ENCODE data around the gene PXK.
A peak's percentile ranks its signal among the peaks of the same experiment; 100 is the strongest.
"Not testable (repeated sequence)": the region's sequence is repeated elsewhere in the genome, so short reads cannot be mapped to it uniquely, and the experiment has no call there.

Gene PXK

DNA sequence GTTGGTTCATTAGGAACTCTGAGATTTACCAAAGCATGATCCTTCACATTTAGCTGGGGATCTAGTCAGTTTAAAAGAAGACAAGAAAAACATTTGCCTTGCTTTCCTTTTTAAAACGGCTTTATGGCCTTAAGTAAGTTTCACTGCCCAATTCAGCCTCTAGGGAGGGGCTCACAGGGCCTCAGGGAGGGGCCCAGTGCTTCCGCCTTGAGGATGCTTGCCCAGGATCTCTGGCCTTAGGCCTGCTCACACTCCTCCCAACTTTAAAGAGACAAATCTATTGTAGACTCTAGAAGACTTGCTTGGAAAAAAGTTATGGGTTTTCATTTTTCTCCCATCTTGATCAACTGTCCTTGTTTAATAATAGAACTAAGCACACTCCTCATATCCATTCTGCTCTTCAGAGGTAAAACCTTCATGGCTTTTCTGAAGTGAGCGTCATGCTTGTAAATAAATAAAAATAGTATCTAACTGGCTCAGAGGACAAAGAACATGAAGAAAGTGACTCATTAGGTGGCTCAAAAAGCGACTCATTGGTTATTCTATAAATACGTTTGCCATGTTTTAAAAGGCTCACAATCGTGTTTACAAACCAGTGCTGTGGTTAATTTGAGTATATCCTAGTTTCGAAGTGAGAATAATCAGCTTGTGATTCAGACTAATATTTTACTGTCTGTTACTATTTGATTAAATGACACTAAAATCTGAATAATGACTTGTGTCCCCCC is 87.3 kb downstream of the PXK start:
- no peak for DNase-seq (ENCODE audit: low read depth)

DNA sequence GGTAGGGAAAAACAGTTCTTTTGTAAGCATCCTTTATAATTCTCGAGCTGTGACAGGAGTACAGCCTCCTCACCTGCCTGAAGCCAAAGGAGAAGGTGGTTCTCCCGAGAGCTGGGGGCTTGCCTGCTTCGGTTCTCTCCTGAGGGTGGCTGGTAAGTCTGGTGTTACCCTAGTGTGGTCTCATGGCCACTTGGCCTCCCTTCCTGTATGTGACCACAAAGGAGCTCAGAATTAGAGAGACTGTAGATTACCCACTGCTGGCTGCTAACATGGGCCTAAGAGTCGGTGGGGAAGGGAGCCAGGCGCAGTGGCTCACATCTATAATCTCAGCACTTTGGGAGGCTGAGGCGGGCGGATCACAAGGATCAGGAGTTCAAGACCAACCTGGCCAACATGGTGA is 88.3 kb downstream of the PXK start:
- DNase-seq (ENCODE audit: low read depth), result no peak

DNA sequence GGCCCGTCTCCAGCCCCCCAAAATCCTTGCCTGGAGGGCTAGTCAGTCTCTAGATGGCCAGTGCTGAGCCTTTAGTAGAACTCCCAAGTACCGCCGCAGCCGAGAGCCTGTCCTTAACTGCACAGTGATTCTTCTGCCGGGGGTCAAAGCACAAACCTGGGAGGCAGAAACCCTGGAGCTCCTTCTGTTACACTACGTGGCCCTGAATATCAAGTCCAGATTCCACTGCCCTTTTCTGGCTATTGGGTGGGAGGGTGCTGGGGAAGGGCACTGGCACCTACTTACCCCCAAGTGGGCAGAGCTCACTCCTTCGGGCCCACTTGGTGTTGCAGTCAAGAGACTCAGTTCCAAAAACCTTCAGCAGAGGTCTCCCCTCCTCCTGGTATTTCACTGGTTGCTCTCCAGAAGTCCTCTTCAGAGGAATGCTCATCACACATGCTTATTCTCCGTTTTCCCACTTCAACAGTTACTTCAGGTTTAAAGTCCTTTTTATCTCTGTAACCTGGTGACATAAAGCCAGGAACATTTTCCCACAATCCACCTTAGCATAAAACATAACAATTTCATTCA is 90.1 kb downstream of the PXK start:
- DNase-seq (ENCODE audit: low read depth), result no peak

GRCh38 chr3:58424613-58425012 is 91.9 kb downstream of the PXK start:
- no peak for DNase-seq (ENCODE audit: low read depth)

- DNase-seq (ENCODE audit: low read depth), result no peak
Measured at GRCh38 chr3:58425782-58426181, 93.1 kb downstream of the PXK start.

DNA sequence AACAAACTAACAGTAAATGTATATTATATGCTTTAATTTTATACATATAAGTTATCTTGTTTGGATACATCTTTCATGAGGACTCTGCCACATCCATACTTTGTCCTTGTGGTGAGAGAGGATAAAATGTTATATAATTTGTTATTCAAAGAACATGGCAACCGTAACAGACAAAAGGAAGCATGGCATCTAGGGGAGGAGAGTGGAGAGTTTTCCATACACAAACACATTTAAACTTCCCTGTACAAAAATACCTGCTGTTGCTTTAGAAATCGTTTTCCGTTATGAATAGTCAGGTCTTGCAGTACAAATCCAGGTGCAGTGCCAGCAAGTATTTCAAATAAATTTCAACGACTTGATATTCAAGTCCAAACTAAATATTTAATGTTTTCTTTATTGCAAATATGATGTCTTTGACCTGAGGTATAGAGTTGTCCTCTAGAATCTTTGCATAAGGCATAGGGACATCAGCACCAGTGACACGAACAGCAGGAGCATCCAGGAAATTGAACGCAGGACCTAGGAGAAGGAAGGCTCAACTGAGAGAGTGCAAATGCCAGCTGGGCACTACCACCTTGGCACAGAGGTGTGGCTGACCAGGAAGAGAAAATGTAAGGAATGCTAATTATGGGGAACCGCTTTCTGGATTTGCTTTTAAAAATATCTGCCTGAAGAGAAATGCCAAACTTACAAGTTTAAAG is 95.1 kb downstream of the PXK start:
- no peak for DNase-seq (ENCODE audit: low read depth)

DNA sequence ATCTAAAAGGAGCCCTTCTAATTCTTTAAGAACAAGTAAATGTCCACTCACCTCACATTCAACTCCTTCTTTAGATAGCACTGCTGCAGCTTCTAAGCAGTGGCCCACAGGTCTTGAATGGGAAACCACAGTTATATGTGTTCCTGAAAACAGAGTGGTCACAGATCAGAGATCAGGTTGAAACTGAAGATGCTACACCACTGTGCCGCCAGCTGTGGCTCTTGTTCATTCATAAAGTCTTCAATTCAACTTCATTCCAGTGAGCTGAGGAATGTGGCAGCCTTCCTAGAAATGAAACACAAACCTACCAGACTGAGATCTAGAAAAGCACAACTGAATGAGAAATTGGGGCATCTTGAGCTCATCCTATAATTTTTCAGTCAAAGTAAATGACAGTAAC is 97.0 kb downstream of the PXK start:
- no peak for DNase-seq (ENCODE audit: low read depth)

DNA sequence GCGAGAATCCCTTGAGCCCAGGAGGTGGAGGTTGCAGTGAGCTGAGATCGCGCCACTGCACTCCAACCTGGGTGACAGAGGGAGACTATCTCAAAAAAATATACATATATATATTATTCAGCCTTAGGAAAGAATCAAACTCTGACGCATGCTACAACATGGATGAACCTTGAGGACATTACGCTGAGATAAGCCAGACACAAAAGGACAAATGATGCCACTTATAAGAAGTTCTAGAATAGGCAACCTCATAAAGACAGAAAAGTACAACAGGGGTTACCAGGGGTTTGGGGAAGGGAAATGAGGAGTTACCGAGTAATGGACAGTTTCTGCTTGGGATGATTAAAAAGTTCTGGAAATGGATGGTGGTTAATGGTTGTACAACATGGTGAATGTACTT is 100.2 kb downstream of the PXK start:
- DNase-seq (ENCODE audit: low read depth), result no peak

GRCh38 chr3:58433400-58434167 is 100.9 kb downstream of the PXK start, which contains the start of gene PDHB:
TSS of gene PDHB (minus strand) at chr3:58433832. CDS start at chr3:58433809, 23 bp downstream.
- peak; percentile 75 for DNase-seq (ENCODE audit: low read depth)

DNA sequence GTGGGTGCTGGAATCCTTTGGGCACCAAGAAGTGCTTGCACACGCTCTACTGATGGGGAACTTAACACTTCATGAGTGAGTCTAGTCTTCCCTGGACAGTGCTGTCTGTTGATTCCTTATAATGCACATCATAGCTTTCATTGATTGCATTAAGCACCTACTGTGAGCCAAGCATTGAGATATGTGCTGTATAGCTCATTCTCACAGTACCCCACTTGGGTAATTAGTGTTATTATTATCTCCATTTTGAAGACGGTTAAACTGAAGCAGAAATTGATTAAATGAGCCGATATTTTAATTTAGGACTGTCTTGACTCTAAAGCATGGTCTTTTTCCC is 101.4 kb downstream of the PXK start:
- no peak for DNase-seq (ENCODE audit: low read depth)

- DNase-seq (ENCODE audit: low read depth), result no peak
Measured at GRCh38 chr3:58434511-58434910, 101.8 kb downstream of the PXK start.

GRCh38 chr3:58434990-58435389 is 102.3 kb downstream of the PXK start:
- DNase-seq (ENCODE audit: low read depth), result no peak

DNA sequence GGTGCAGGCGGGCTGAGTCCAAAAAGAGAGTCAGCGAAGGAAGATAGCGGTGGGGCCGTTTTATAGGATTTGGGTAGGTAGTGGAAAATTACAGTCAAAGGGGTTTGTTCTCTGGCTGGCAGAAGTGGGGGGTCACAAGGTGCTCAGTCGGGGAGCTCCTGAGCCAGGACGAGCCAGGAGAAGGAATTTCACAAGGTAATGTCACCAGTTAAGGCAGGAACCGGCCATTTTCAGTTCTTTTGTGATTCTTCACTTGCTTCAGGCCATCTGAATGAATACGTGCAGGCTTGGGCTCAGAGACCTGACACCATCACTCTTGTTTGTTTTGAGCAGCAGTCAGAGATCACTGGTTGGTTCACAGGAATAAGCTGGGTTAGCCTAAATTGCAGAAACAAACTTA is 104.6 kb downstream of the PXK start:
- DNase-seq (ENCODE audit: low read depth), result not testable (repeated sequence)

DNA sequence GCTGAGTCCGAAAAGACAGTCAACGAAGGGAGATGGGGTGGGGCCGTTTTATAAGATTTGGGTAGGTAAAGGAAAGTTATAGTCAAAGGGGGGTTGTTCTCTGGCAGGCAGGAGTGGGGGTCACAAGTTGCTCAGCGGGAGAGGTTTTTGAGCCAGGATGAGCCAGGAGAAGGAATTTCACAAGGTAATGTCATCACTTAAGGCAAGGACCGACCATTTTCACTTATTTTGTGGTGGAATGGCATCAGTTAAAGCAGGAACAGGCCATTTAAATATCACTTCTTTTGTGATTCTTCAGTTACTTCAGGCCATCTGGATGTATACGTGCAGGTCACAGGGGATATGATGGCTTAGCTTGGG is 108.3 kb downstream of the PXK start:
- DNase-seq (ENCODE audit: low read depth), result not testable (repeated sequence)

DNA sequence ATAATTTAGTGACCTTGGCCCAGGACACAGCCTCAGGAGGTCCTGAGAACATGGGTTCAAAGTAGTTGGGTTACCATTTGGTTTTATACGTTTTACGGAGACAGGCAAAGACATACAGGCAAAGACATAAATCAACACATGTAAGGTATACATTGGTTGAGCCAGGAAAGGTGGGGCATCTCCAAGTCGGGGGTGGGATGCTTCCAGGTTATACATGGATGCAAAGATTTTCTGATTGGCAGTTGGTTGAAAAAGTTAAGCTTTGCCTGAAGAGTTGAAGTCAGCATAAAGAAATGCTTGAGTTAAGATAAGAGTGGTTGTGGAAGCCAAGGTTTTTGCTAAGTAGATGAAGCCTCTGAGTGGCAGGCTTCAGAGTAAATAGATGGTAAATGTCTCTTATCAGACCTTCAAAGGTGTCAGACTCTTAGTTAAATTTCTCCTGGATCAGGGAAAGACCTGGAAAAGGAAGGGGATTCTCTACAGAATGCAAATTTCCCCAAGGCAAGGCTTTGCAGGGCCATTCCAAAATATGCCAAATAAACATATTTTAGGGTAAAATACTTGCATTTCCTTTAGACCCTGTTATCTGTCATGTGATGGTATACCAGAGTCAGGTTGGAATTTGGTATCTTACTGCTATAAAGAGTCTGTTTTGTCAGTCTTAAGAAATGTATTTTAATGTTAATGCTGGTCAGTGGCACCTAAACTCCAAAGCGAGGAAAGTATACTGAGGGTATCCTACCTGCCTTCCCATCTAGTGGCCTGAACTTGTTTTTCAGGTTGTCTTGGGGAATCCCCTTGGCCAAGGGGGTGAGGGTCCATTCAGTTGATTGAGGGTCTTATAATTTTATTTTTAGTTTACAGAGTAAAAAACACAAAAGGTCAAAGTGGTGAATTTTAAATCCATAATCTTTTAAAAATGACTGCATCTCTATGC is 109.1 kb downstream of the PXK start:
- no peak for DNase-seq (ENCODE audit: low read depth)

DNA sequence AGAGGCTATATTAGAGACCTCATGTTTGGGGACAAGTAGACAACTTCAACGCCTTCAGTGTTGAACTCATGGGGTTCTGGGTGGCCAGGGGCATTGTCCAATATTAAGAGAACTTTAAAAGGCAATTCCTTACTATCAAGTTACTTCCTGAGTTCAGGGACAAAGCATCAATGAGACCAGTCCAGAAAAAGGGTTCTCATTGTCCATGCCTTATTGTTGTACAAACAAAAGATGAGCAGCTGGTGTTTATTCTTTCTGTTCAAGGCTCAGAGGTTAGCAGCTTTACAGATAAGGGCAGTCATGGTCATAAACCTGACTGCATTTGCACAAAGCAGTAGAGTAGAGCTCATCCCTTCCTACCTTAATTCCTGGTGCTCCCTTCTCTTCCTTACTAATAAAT is 119.5 kb downstream of the PXK start:
- no peak for DNase-seq (ENCODE audit: low read depth)

GRCh38 chr3:58459160-58459559 is 126.5 kb downstream of the PXK start:
- DNase-seq (ENCODE audit: low read depth), result no peak

DNA sequence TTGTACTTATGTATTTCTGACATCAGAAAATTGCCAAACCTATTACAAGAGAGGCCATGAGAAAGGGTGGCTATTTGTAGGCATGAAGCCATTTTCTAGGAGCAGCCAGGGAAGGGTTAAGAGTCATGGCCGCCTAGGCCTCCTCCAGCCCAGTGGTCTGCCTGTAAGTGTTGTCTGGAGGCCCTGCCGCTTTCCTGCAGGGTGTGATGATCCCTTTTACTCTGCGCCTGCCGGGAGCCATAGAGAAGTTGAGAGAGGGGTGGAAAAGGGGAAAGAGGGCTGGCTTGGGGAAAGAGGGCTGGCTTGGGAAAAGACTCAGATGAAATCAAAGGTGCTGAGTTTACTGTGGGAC is 130.1 kb downstream of the PXK start:
- DNase-seq (ENCODE audit: low read depth), result no peak

- DNase-seq (ENCODE audit: low read depth), result peak; percentile 56
Measured at GRCh38 chr3:58463181-58463941, 130.7 kb downstream of the PXK start.

- no peak for DNase-seq (ENCODE audit: low read depth)
Measured at GRCh38 chr3:58463942-58464271, 131.2 kb downstream of the PXK start.

DNA sequence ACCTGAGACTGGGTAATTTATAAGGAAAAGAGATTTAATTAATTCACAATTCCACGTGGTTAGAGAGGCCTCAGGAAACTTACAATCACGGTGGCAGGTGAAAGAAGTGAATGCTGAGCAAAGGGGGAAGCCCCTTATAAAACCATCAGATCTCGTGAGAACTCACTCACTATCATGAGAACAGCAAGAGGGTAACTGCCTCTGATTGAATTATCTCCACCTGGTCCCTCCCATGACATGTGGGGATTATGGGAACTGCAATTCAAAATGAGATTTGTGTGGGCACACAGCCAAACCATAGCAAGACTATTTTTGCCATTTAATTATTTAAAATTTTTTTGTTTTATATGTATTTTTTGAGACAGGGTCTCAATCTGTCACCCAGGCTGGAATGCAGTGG is 132.2 kb downstream of the PXK start:
- no peak for DNase-seq (ENCODE audit: low read depth)
